Upper lobe of left lung (tissue), 6 donors: ENCODE results near the gene TTPAL. TPM values are rescaled to one million over a fixed set of nuclear protein-coding genes. Genes with fewer than 3 reads are reported as not detected.
"Not testable (repeated sequence)": the region's sequence is repeated elsewhere in the genome, so short reads cannot be mapped to it uniquely, and the experiment has no call there.

Experiments
- ATAC-seq, 2 donors: fragments of 200-7000 bp; cut with Tn5 transposase; one replicate each; pipeline ENCODE4 v1.9.1; 2022; ENCODE audit warnings: mild to moderate bottlenecking in 2 of 2, moderate library complexity in 2 of 2; ENCODE audit not compliant: low FRiP score in 2 of 2
- DNase-seq, 2 donors: peaks; one replicate each; pipeline ENCODE4 v3.0.0-alpha.2; 2019 to 2020
- H3K27ac ChIP-seq, 4 donors: fragments of 200-600 bp; sonication (generic); one replicate each; pipeline ENCODE4 v1.5.1; 2016 to 2019
- H3K27me3 ChIP-seq, 4 donors: fragments of 200-600 bp; sonication (generic); one replicate each; pipeline ENCODE4 v1.5.1; 2017 to 2019
- H3K36me3 ChIP-seq, 4 donors: fragments of 200-600 bp; sonication (generic); one replicate each; pipeline ENCODE4 v1.5.1; 2016 to 2019
- H3K4me1 ChIP-seq, 4 donors: fragments of 200-600 bp; sonication (generic); one replicate each; pipeline ENCODE4 v1.5.1; 2018 to 2019
- H3K4me3 ChIP-seq, 4 donors: fragments of 200-600 bp; sonication (generic); one replicate each; pipeline ENCODE4 v1.5.1; 2017 to 2019; ENCODE audit warnings: mild to moderate bottlenecking in 2 of 4, moderate library complexity in 1 of 4
- H3K9me3 ChIP-seq, 4 donors: fragments of 200-600 bp; sonication (generic); one replicate each; pipeline ENCODE4 v1.5.1; 2018 to 2019
- EP300 ChIP-seq, 4 donors: sonication (generic); formaldehyde crosslinking; IDR thresholded peaks; one replicate each; pipeline ENCODE4 v1.5.1; 2017; ENCODE audit warnings: antibody characterized with exemption in 4 of 4, control low read depth in 2 of 4
- POLR2A ChIP-seq, 4 donors: fragments of 450-650 bp; IDR thresholded peaks; one replicate each; pipeline ENCODE4 v1.5.1; 2016 to 2017; ENCODE audit warnings: antibody characterized with exemption in 4 of 4, mild to moderate bottlenecking in 2 of 4
- POLR2AphosphoS5 ChIP-seq, 2 donors: sonication (generic); formaldehyde crosslinking; IDR thresholded peaks; one replicate each; pipeline ENCODE4 v1.5.1; 2017; ENCODE audit warnings: antibody characterized with exemption in 2 of 2
- WGBS, 2 donors: methylation state at CpG; one replicate each; pipeline ENCODE4 v1.1.5; 2017 to 2018; 5-methylcytosine and 5-hydroxymethylcytosine counted together
- total RNA-seq, 6 donors: library from RNA; depleted of rRNA in 4 of 6; stranded (reverse); fragments of >200 nt in 4 of 6; gene quantifications; one replicate each; pipeline versions ENCODE4 v1.1.0 to v1.2.1, GENCODE V29; 2016 to 2021
- TF ChIP-seq, protein P1 (sequence below), 6 experiments: fragments of 450-650 bp in 4 of 6; fragments of 200-600 bp in 2 of 6; sonication (generic) in 2 of 6; IDR thresholded peaks; one replicate each; pipeline ENCODE4 v1.5.1; 2016 to 2019; ENCODE audit warnings: antibody characterized with exemption in 6 of 6
- donor health status: DM: no; HTN: no; CAD: no; lungs with moderate emphysema.
- donor health status: DM: no; HTN: yes; CAD: no; lungs with severe emphysema.

The TTPAL gene
- total RNA-seq, 6 donors from 2014 or later: 9.4 to 12.2 (median 10.2) TPM

GRCh38 chr20:44468044-44468782 is 7.5 kb upstream of the TTPAL start:
- Histone ChIP-seq H3K4me1 (peaks cover 0 to 4% (median 0%) of the 10 kb centered on the region in 4 donors), H3K9me3 (no peaks in the 10 kb centered on the region), H3K36me3 (no peaks in the 10 kb centered on the region), H3K27ac (peak overlapping the region in 2 of 4 donors; percentile 19 to 46), H3K27me3 (no peaks in the 10 kb centered on the region), H3K4me3 (no peak overlapping the region)
- TF ChIP-seq, protein P1, sequence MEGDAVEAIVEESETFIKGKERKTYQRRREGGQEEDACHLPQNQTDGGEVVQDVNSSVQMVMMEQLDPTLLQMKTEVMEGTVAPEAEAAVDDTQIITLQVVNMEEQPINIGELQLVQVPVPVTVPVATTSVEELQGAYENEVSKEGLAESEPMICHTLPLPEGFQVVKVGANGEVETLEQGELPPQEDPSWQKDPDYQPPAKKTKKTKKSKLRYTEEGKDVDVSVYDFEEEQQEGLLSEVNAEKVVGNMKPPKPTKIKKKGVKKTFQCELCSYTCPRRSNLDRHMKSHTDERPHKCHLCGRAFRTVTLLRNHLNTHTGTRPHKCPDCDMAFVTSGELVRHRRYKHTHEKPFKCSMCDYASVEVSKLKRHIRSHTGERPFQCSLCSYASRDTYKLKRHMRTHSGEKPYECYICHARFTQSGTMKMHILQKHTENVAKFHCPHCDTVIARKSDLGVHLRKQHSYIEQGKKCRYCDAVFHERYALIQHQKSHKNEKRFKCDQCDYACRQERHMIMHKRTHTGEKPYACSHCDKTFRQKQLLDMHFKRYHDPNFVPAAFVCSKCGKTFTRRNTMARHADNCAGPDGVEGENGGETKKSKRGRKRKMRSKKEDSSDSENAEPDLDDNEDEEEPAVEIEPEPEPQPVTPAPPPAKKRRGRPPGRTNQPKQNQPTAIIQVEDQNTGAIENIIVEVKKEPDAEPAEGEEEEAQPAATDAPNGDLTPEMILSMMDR (IDR thresholded peaks at IDR 0.05): no peak
- TF ChIP-seq POLR2AphosphoS5 (IDR thresholded peaks at IDR 0.05): no peak
- no peak for ATAC-seq
- no peak for DNase-seq
- WGBS, 2 donors: 90 to 97% methylated on average over 8 of the region's 8 CpGs

- ATAC-seq (no peak), DNase-seq (no peak)
- H3K36me3 ChIP-seq: no peaks in the 10 kb centered on the region
- no peak overlapping the region for H3K4me3 ChIP-seq
- peaks cover 0 to 9% (median 4%) of the 10 kb centered on the region in 4 donors for H3K4me1 ChIP-seq
- TF ChIP-seq, protein P1 (IDR thresholded peaks at IDR 0.05): no peak
- no peak for TF ChIP-seq EP300 (IDR thresholded peaks at IDR 0.05)
- TF ChIP-seq POLR2AphosphoS5 (IDR thresholded peaks at IDR 0.05): no peak
- TF ChIP-seq POLR2A (IDR thresholded peaks at IDR 0.05): no peak
- WGBS, 2 donors: 54 to 58% methylated on average over 5 of the region's 5 CpGs
- no peak overlapping the region for H3K27ac ChIP-seq
- no peaks in the 10 kb centered on the region for H3K27me3 ChIP-seq
- H3K9me3 ChIP-seq: no peaks in the 10 kb centered on the region
Observed at GRCh38 chr20:44470327-44470726, 5.3 kb upstream of the TTPAL start.

DNA sequence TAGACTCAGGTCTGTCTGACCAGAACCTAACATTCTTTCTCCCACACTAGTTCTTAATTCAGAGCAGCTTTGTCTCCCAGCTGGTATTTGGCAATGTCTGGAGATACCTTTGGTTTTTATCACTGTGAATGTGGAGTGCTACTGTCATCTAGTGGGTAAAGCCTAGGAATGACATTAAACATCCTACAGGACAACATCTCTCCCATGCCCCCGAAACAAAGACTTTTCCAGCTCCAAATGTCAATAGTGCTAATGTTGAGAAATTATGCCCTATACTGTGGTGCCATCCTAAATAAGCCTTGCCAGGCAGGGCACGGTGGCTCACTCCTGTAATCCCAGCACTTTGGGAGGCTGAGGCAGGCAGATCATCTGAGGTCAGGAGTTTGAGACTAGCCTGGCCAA is 4.2 kb upstream of the TTPAL start:
- Histone ChIP-seq H3K27ac (no peak overlapping the region), H3K4me1 (peaks cover 4 to 15% (median 9%) of the 10 kb centered on the region in 4 donors), H3K27me3 (no peaks in the 10 kb centered on the region), H3K36me3 (no peaks in the 10 kb centered on the region), H3K4me3 (no peak overlapping the region), H3K9me3 (no peaks in the 10 kb centered on the region)
- no peak for DNase-seq
- no peak for ATAC-seq
- WGBS, 2 donors: 72 to 75% methylated on average over 2 of the region's 2 CpGs
- TF ChIP-seq, protein P1 (IDR thresholded peaks at IDR 0.05): peak in 2 of 6 experiments; percentile 19 to 32
- TF ChIP-seq POLR2A (IDR thresholded peaks at IDR 0.05) (no peak), POLR2AphosphoS5 (IDR thresholded peaks at IDR 0.05) (no peak), EP300 (IDR thresholded peaks at IDR 0.05) (no peak)

DNA sequence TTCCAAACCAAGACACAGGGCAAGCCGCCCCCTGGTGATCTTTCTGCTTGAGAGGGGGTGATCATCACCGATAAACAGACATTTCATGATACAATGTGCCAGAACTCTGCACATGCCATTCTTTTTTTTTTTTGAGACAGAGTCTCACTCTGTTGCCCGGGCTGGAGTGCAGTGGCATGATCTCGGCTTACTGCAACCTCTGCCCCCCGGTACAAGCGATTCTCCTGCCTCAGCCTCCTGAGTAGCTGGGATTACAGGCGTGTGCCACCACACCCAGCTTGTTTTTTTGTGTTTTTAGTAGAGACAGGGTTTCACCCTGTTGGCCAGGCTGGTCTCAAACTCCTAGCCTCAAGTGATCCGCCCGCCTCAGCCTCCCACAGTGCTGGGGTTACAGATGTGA is 3.4 kb upstream of the TTPAL start:
- H3K36me3 ChIP-seq, H3K9me3 ChIP-seq, H3K4me3 ChIP-seq, H3K27me3 ChIP-seq, H3K27ac ChIP-seq, ATAC-seq, DNase-seq: not testable (repeated sequence)
- WGBS, 2 donors: 75 to 87% methylated on average over 9 of the region's 9 CpGs
- peaks cover 4 to 20% (median 11%) of the 10 kb centered on the region in 4 donors for H3K4me1 ChIP-seq

DNA sequence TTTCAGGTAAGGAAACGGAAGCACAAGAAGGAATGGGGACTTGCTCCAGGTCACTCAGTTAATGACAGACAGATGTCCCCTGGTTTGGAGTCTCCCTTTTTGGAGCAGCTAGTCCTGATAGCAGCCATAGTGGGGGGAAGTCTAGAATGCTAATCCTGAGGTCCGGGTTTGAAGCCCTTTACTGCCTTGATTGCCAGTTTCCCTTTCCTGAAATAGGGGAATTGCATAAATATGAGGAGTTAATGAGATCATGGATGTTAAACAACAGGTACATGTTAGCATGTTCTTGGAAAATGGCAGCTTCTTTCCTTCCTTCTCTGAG is 341 bp upstream of the TTPAL start:
- DNase-seq: no peak
- H3K4me3 ChIP-seq: peak overlapping the region; percentile 40 to 84 (median 66)
- ATAC-seq: peak in 1 of 2 donors; percentile 2
- 17 to 25% methylated on average over 2 of the region's 2 CpGs for WGBS, 2 donors
- no peaks in the 10 kb centered on the region for H3K9me3 ChIP-seq
- peak overlapping the region; percentile 79 to 98 (median 94) for H3K27ac ChIP-seq
- peaks cover 4 to 20% (median 11%) of the 10 kb centered on the region in 4 donors for H3K4me1 ChIP-seq
- no peaks in the 10 kb centered on the region for H3K27me3 ChIP-seq
- TF ChIP-seq, protein P1 (IDR thresholded peaks at IDR 0.05): no peak
- TF ChIP-seq EP300 (IDR thresholded peaks at IDR 0.05) (no peak), POLR2AphosphoS5 (IDR thresholded peaks at IDR 0.05) (no peak), POLR2A (IDR thresholded peaks at IDR 0.05) (no peak)
- H3K36me3 ChIP-seq: peaks cover 0 to 7% (median 3%) of the 10 kb centered on the region in 4 donors
